Esophagus squamous epithelium (tissue), 4 donors: ENCODE measurements around the gene CAMK2A.

Experiments
- POLR2A ChIP-seq, 4 donors: fragments of 450-650 bp; IDR thresholded peaks; one replicate each; pipeline ENCODE4 v1.6.1; 2017; ENCODE audit warnings: antibody characterized with exemption in 4 of 4, mild to moderate bottlenecking in 4 of 4, moderate library complexity in 3 of 4
- TF ChIP-seq, protein P1 (sequence below), 6 experiments: fragments of 450-650 bp in 4 of 6; fragments of 200-600 bp in 2 of 6; sonication (generic) in 2 of 6; IDR thresholded peaks; one replicate each; pipeline ENCODE4 v1.5.1; 2016 to 2019; ENCODE audit warnings: antibody characterized with exemption in 6 of 6, mild to moderate bottlenecking in 4 of 6, moderate library complexity in 4 of 6

DNA sequence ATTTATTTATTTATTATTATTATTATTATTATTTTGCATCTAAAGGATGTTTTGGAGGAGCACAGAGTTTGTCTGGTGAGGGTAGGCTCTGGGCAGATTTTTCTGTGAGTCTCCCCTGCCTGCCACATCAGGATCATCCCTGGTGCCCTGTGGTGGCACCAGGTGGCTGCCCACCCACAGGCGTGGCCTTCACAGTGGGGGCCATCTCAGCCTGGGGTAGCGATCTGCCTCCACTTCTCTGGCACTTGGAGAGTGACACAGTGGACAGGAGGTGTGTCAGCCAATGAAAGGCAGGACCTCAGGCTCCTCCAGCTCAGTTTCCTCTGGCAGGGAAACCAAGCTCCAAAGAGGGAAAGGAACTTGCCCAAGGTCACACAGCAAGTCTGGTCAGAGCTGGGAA is 69.7 kb downstream of the CAMK2A start:
- TF ChIP-seq, protein P1, sequence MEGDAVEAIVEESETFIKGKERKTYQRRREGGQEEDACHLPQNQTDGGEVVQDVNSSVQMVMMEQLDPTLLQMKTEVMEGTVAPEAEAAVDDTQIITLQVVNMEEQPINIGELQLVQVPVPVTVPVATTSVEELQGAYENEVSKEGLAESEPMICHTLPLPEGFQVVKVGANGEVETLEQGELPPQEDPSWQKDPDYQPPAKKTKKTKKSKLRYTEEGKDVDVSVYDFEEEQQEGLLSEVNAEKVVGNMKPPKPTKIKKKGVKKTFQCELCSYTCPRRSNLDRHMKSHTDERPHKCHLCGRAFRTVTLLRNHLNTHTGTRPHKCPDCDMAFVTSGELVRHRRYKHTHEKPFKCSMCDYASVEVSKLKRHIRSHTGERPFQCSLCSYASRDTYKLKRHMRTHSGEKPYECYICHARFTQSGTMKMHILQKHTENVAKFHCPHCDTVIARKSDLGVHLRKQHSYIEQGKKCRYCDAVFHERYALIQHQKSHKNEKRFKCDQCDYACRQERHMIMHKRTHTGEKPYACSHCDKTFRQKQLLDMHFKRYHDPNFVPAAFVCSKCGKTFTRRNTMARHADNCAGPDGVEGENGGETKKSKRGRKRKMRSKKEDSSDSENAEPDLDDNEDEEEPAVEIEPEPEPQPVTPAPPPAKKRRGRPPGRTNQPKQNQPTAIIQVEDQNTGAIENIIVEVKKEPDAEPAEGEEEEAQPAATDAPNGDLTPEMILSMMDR (IDR thresholded peaks at IDR 0.05), result no peak
- TF ChIP-seq POLR2A (IDR thresholded peaks at IDR 0.05), result no peak
